Upper lobe of right lung (tissue), 1 donor: ENCODE results near the gene SSR1. TPM values are rescaled to one million over a fixed set of nuclear protein-coding genes. Genes with fewer than 3 reads are reported as not detected.

Experiments used
- ATAC-seq: fragments of 200-7000 bp; cut with Tn5 transposase; one replicate; pipeline ENCODE4 v1.9.1; 2020; ENCODE audit warnings: mild to moderate bottlenecking, moderate library complexity
- DNase-seq: peaks from one replicate; pipeline ENCODE4 v3.0.0-alpha.2; 2020
- H3K27ac ChIP-seq: fragments of 200-600 bp; one replicate; pipeline ENCODE4 v1.8.0; 2022
- H3K27me3 ChIP-seq: fragments of 200-600 bp; one replicate; pipeline ENCODE4 v1.8.0; 2022; ENCODE audit warnings: mild to moderate bottlenecking
- H3K36me3 ChIP-seq: fragments of 200-600 bp; one replicate; pipeline ENCODE4 v1.8.0; 2022
- H3K4me1 ChIP-seq: fragments of 200-600 bp; one replicate; pipeline ENCODE4 v1.8.0; 2022
- H3K4me3 ChIP-seq: fragments of 200-600 bp; one replicate; pipeline ENCODE4 v1.8.0; 2022; ENCODE audit warnings: mild to moderate bottlenecking
- H3K9me3 ChIP-seq: fragments of 200-600 bp; one replicate; pipeline ENCODE4 v1.8.0; 2022
- CTCF ChIP-seq: fragments of 200-600 bp; IDR thresholded peaks from one replicate; pipeline ENCODE4 v1.8.0; 2022; ENCODE audit warnings: antibody characterized with exemption
- intact Hi-C: fragments of 100-400 bp; cut with DNase I; formaldehyde crosslinking; loops from one replicate; pipeline ENCODE4 v1.11.0; 2022
- total RNA-seq: library from RNA; stranded (reverse); fragmentation: NEBNext Ultra II Directional; extraction: Animal tissue kit (Norgen Biotek cat#: 25700); gene quantifications from one replicate; pipeline ENCODE4 v1.2.1, GENCODE V29; 2021
- donor health status: DM: no; HTN: yes; CAD: no; lungs with severe emphysema.

The SSR1 gene
- total RNA-seq, 1 donor from 2014 or later: 128 TPM

- peak; percentile 51 for ATAC-seq
- H3K27ac ChIP-seq: peak overlapping the region; percentile 42
- H3K4me1 ChIP-seq: peaks cover 37% of the 10 kb centered on the region
Measured at GRCh38 chr6:7219310-7219709, 93.7 kb downstream of the SSR1 start.

GRCh38 chr6:7218406-7218988 lies 94.5 kb downstream of the SSR1 start:
- Histone ChIP-seq H3K9me3 (no peaks in the 10 kb centered on the region), H3K27ac (no peak overlapping the region), H3K4me1 (peaks cover 37% of the 10 kb centered on the region), H3K36me3 (peaks cover 56% of the 10 kb centered on the region), H3K4me3 (no peak overlapping the region), H3K27me3 (no peaks in the 10 kb centered on the region)
- intact Hi-C loops: no loop called here
- ATAC-seq (no peak), DNase-seq (no peak)
- no peak for TF ChIP-seq CTCF

More at GRCh38 chr6:7219310-7219709, 93.7 kb downstream of the SSR1 start:
- H3K27me3 ChIP-seq: no peaks in the 10 kb centered on the region
- no peak overlapping the region for H3K4me3 ChIP-seq
- no peak for DNase-seq
- no peaks in the 10 kb centered on the region for H3K9me3 ChIP-seq
- intact Hi-C loops: no loop called here
- peaks cover 55% of the 10 kb centered on the region for H3K36me3 ChIP-seq
- no peak for TF ChIP-seq CTCF

Other genes with a start within 250 kb of the SSR1 start
- 60.2 TPM for gene RREB1, start 205.2 kb downstream of the SSR1 start, total RNA-seq
- gene CAGE1, start 76.5 kb upstream of the SSR1 start, total RNA-seq: not detected
- 18.4 TPM for gene RIOK1, start 76.6 kb upstream of the SSR1 start, total RNA-seq
- 21.4 TPM for gene DSP, start 228.5 kb upstream of the SSR1 start, total RNA-seq